CD14-positive monocyte (primary cell): Measurements from ENCODE around the gene EFNA1. TPM values are rescaled to one million over a fixed set of nuclear protein-coding genes. Genes with fewer than 3 reads are reported as not detected.

Source experiments
- DNase-seq, 3 donors: peaks; one replicate each; pipeline ENCODE4 v3.0.0-alpha.2; 2011 to 2022
- H2AFZ ChIP-seq: 2 replicates; pipeline ENCODE4 v1.6.0; 2012; ENCODE audit warnings: mild to moderate bottlenecking, low read depth, low read length, inconsistent platforms; ENCODE audit not compliant: insufficient read depth, poor library complexity, severe bottlenecking
- H3K27ac ChIP-seq, 2 donors: 1 replicate in 1 of 2; 2 replicates in 1 of 2; pipeline ENCODE4 v1.5.1; 2012 to 2013; ENCODE audit warnings: low read length in 2 of 2, control low read depth in 1 of 2, inconsistent platforms in 1 of 2, low read depth in 1 of 2, mild to moderate bottlenecking in 1 of 2
- H3K27me3 ChIP-seq, 2 donors: one replicate each; pipeline versions ENCODE4 v1.6.0 to v1.6.1; 2011 to 2013; ENCODE audit warnings: low read length in 2 of 2; ENCODE audit not compliant: control insufficient read depth in 2 of 2, insufficient read depth in 2 of 2
- H3K36me3 ChIP-seq, 2 donors: replicated peaks in 1 of 2; 1 replicate in 1 of 2; 2 replicates in 1 of 2; pipeline versions ENCODE4 v1.5.1 to v1.6.1; 2012 to 2013; ENCODE audit warnings: low read length in 2 of 2, control low read depth in 1 of 2, inconsistent platforms in 1 of 2, mild to moderate bottlenecking in 1 of 2; ENCODE audit not compliant: insufficient read depth in 2 of 2, control insufficient read depth in 1 of 2
- H3K4me1 ChIP-seq, 2 donors: 1 replicate in 1 of 2; 2 replicates in 1 of 2; pipeline versions ENCODE4 v1.5.1 to v1.6.1; 2012 to 2013; ENCODE audit warnings: low read length in 2 of 2, control low read depth in 1 of 2, inconsistent platforms in 1 of 2, mild to moderate bottlenecking in 1 of 2, moderate library complexity in 1 of 2; ENCODE audit not compliant: insufficient read depth in 2 of 2, control insufficient read depth in 1 of 2
- H3K4me2 ChIP-seq: replicated peaks from 2 replicates; pipeline ENCODE3; 2012; ENCODE audit warnings: low read length, moderate library complexity, mild to moderate bottlenecking; ENCODE audit not compliant: poor library complexity, severe bottlenecking; ENCODE audit errors: extremely low read depth
- H3K4me3 ChIP-seq, 3 experiments: fragments of 200-600 bp in 1 of 3; sonication (generic) in 1 of 3; replicated peaks in 1 of 3; 1 replicate in 2 of 3; 2 replicates in 1 of 3; pipeline ENCODE4 v1.5.1; 2011 to 2013; ENCODE audit warnings: low read length in 3 of 3, mild to moderate bottlenecking in 3 of 3, control low read depth in 2 of 3, low read depth in 2 of 3, inconsistent platforms in 1 of 3, moderate library complexity in 1 of 3
- H3K79me2 ChIP-seq: 2 replicates; pipeline ENCODE4 v1.6.0; 2012; ENCODE audit warnings: mild to moderate bottlenecking, control low read depth, inconsistent platforms, low read length, moderate library complexity; ENCODE audit not compliant: insufficient read depth
- H3K9ac ChIP-seq: 2 replicates; pipeline ENCODE4 v1.6.0; 2017; ENCODE audit warnings: low read length, mild to moderate bottlenecking; ENCODE audit not compliant: insufficient read depth, poor library complexity, severe bottlenecking
- H3K9me3 ChIP-seq, 2 donors: replicated peaks in 1 of 2; 1 replicate in 1 of 2; 2 replicates in 1 of 2; pipeline versions ENCODE4 v1.5.1 to v1.6.1; 2012 to 2013; ENCODE audit warnings: low read length in 2 of 2, control low read depth in 1 of 2; ENCODE audit not compliant: control insufficient read depth in 1 of 2, insufficient read depth in 1 of 2
- H4K20me1 ChIP-seq: 2 replicates; pipeline ENCODE4 v1.6.0; 2012; ENCODE audit warnings: mild to moderate bottlenecking, low read length, control low read depth, moderate library complexity; ENCODE audit not compliant: insufficient read depth
- H3K27ac Mint-ChIP-seq, 7 donors: one replicate each; pipeline ENCODE4 v1.8.0; 2020; ENCODE audit warnings: mild to moderate bottlenecking in 7 of 7, mixed read lengths in 7 of 7, moderate library complexity in 6 of 7, inconsistent platforms in 2 of 7
- H3K27me3 Mint-ChIP-seq, 3 donors: one replicate each; pipeline ENCODE4 v1.8.0; 2021 to 2022; ENCODE audit warnings: low read depth in 3 of 3, mild to moderate bottlenecking in 3 of 3, mixed read lengths in 3 of 3, moderate library complexity in 3 of 3, inconsistent platforms in 1 of 3
- H3K36me3 Mint-ChIP-seq, 2 donors: one replicate each; pipeline ENCODE4 v1.8.0; 2020; ENCODE audit warnings: mixed read lengths in 2 of 2, inconsistent platforms in 1 of 2, mild to moderate bottlenecking in 1 of 2
- H3K4me1 Mint-ChIP-seq: one replicate; pipeline ENCODE4 v1.8.0; 2020; ENCODE audit warnings: mild to moderate bottlenecking, mixed read lengths
- H3K4me3 Mint-ChIP-seq, 2 donors: one replicate each; pipeline ENCODE4 v1.8.0; 2020; ENCODE audit warnings: mild to moderate bottlenecking in 2 of 2, mixed read lengths in 2 of 2, moderate library complexity in 1 of 2
- H3K9me3 Mint-ChIP-seq, 7 donors: one replicate each; pipeline ENCODE4 v1.8.0; 2020 to 2022; ENCODE audit warnings: mixed read lengths in 7 of 7, mild to moderate bottlenecking in 6 of 7, moderate library complexity in 6 of 7, inconsistent platforms in 2 of 7
- CTCF ChIP-seq: fragments of 200-600 bp; IDR thresholded peaks from one replicate; pipeline ENCODE4 v1.8.0; 2022; ENCODE audit warnings: antibody characterized with exemption, mild to moderate bottlenecking
- whole genome bisulfite sequencing: methylation state at CpG from one replicate; pipeline ENCODE4 v1.1.5; 2013; ENCODE audit warnings: missing lambda C conversion rate; ENCODE audit not compliant: insufficient coverage; 5-methylcytosine and 5-hydroxymethylcytosine counted together
- intact Hi-C, 2 donors: fragments of 100-400 bp; cut with micrococcal nuclease; formaldehyde crosslinking; loops; one replicate each; pipeline versions ENCODE4 v1.15.0 to v1.15.1; 2023
- polyA minus RNA-seq: library from RNA; depleted of rRNA, polyadenylated mRNA; stranded (reverse); fragments of >200 nt; gene quantifications from 2 replicates; pipeline ENCODE4 v1.2.3, GENCODE V29; 2012
- polyA plus RNA-seq, 3 donors: library from polyadenylated mRNA; depleted of rRNA in 1 of 3; unstranded in 2 of 3; stranded (reverse) in 1 of 3; fragments of 300-500 nt in 2 of 3; fragments of >200 nt in 1 of 3; fragmentation: Illumina TruSeq in 2 of 3; gene quantifications; 1 replicate in 2 of 3; 2 replicates in 1 of 3; pipeline ENCODE4 v1.2.3, GENCODE V29; 2012 to 2021
- total RNA-seq, 12 experiments: library from RNA in 1 of 12; stranded (reverse) in 1 of 12; fragments of 120-200 nt in 1 of 12; gene quantifications; one replicate each; pipeline ENCODE4 v1.2.4 and lab custom pipeline; 2013 to 2026; ENCODE audit warnings: mixed read lengths in 6 of 12, inconsistent platforms in 1 of 12

EFNA1 gene
- total RNA-seq (2013), result 0.08 TPM
- 1 to 10 TPM in 1 of 3 donors, not detected in 2; 1.2 TPM for polyA plus RNA-seq
- 0.83 TPM in 1 of 2 replicates, not detected in the other for polyA minus RNA-seq
- total RNA-seq (lab: John Stamatoyannopoulos, UW), result 0 to 1.3 (median 0.64) reads per million in 11 experiments

- Mint-ChIP-seq H3K27ac (peak within 1 kb of the TSS in 5 of 7 donors; percentile 15 to 76 (median 53)), H3K27me3 (peaks cover 62 to 90% (median 78%) of the 10 kb centered on the region in 3 donors), H3K4me3 (peak within 1 kb of the TSS; percentile 76 to 89), H3K9me3 (peaks cover 0 to 22% (median 11%) of the 10 kb centered on the region in 7 donors), H3K36me3 (peaks cover 5 to 20% of the 10 kb centered on the region in 2 donors), H3K4me1 (peaks cover 34% of the 10 kb centered on the region)
- Histone ChIP-seq H3K4me3 (peak within 1 kb of the TSS; percentile 4 to 70 (median 30)), H2AFZ (peak within 1 kb of the TSS; percentile 72), H4K20me1 (no peaks in the 10 kb centered on the region), H3K9me3 (peaks cover 0 to 17% of the 10 kb centered on the region in 2 donors), H3K9ac (peak within 1 kb of the TSS; percentile 17), H3K27me3 (peaks cover 45 to 69% of the 10 kb centered on the region in 2 donors), H3K27ac (no peak within 1 kb of the TSS), H3K79me2 (no peaks in the 10 kb centered on the region), H3K4me1 (peaks cover 25 to 33% of the 10 kb centered on the region in 2 donors), H3K4me2 (peak within 1 kb of the TSS; percentile 78), H3K36me3 (no peaks in the 10 kb centered on the region)
- WGBS, result under 1% methylated on average over 55 of the region's 76 CpGs
- DNase-seq, result peak in 2 of 3 donors; percentile 20 to 23
- TF ChIP-seq CTCF, result no peak
- intact Hi-C loops, result loop anchor here (5.0 kb wide), 3 partner anchors 35 to 40 kb away; no protein-coding TSS in a partner anchor
Observed at GRCh38 chr1:155127105-155127966, at the start of gene EFNA1. TSS of gene EFNA1 (plus strand) at chr1:155127876. CDS start at chr1:155127978, 102 bp downstream.

GRCh38 chr1:155078469-155079209, 49.0 kb upstream of the EFNA1 start, which contains the start of gene EFNA3:
TSS of gene EFNA3 (plus strand) at chr1:155078837. CDS start at chr1:155078942, 105 bp downstream.
- peak within 1 kb of the TSS; percentile 56 for H2AFZ ChIP-seq
- intact Hi-C loops, result no loop called here
- peaks cover 0 to 16% of the 10 kb centered on the region in 2 donors for H3K9me3 ChIP-seq
- peak within 1 kb of the TSS; percentile 36 for H3K9ac ChIP-seq
- H3K4me2 ChIP-seq, result peak within 1 kb of the TSS; percentile 77
- peak within 1 kb of the TSS in 1 of 3 experiments; percentile 67 for H3K4me3 ChIP-seq
- H3K4me3 Mint-ChIP-seq, result peak within 1 kb of the TSS; percentile 65 to 91
- peaks cover 13 to 17% of the 10 kb centered on the region in 2 donors for H3K36me3 Mint-ChIP-seq
- H3K4me1 ChIP-seq, result peaks cover 43 to 53% of the 10 kb centered on the region in 2 donors
- peak in 1 of 3 donors; percentile 44 for DNase-seq
- H3K36me3 ChIP-seq, result no peaks in the 10 kb centered on the region
- H4K20me1 ChIP-seq, result peaks cover 33% of the 10 kb centered on the region
- peaks cover 36% of the 10 kb centered on the region for H3K4me1 Mint-ChIP-seq
- 2% methylated on average over 55 of the region's 59 CpGs for WGBS
- no peaks in the 10 kb centered on the region for H3K79me2 ChIP-seq
- peaks cover 54 to 73% of the 10 kb centered on the region in 2 donors for H3K27me3 ChIP-seq
- H3K27ac Mint-ChIP-seq, result peak within 1 kb of the TSS in 1 of 7 donors; percentile 12
- peaks cover 54 to 77% (median 67%) of the 10 kb centered on the region in 3 donors for H3K27me3 Mint-ChIP-seq
- no peak within 1 kb of the TSS for H3K27ac ChIP-seq
- TF ChIP-seq CTCF, result no peak
- peaks cover 0 to 38% (median 15%) of the 10 kb centered on the region in 7 donors for H3K9me3 Mint-ChIP-seq
